Measurements from ENCODE around the gene TOMM70.

TOMM70 gene

GRCh38 chr3:100437721-100438622 lies 37.1 kb upstream of the TOMM70 start:
- no peak overlapping the region for H3K4me3 ChIP-seq (ENCODE audit: low read depth, low read length)
- TF ChIP-seq CTCF (IDR thresholded peaks at IDR 0.05; ENCODE audit: borderline replicate concordance, insufficient read depth, low read depth, low read length), result no peak

GRCh38 chr3:100436951-100437350 lies 36.1 kb upstream of the TOMM70 start:
- TF ChIP-seq CTCF (IDR thresholded peaks at IDR 0.05; ENCODE audit: borderline replicate concordance, insufficient read depth, low read depth, low read length), result no peak
- H3K4me3 ChIP-seq (ENCODE audit: low read depth, low read length), result no peak overlapping the region

GRCh38 chr3:100429187-100429716 lies 28.4 kb upstream of the TOMM70 start:
- TF ChIP-seq CTCF (IDR thresholded peaks at IDR 0.05; ENCODE audit: borderline replicate concordance, insufficient read depth, low read depth, low read length), result no peak
- no peak overlapping the region for H3K4me3 ChIP-seq (ENCODE audit: low read depth, low read length)

- H3K4me3 ChIP-seq (ENCODE audit: low read depth, low read length), result no peak overlapping the region
- TF ChIP-seq CTCF (IDR thresholded peaks at IDR 0.05; ENCODE audit: borderline replicate concordance, insufficient read depth, low read depth, low read length), result no peak
Observed at GRCh38 chr3:100427699-100428098, 26.8 kb upstream of the TOMM70 start.

- H3K4me3 ChIP-seq (ENCODE audit: low read depth, low read length), result no peak overlapping the region
- TF ChIP-seq CTCF (IDR thresholded peaks at IDR 0.05; ENCODE audit: borderline replicate concordance, insufficient read depth, low read depth, low read length), result no peak
Observed at GRCh38 chr3:100426067-100426682, 25.3 kb upstream of the TOMM70 start.

- TF ChIP-seq CTCF (IDR thresholded peaks at IDR 0.05; ENCODE audit: borderline replicate concordance, insufficient read depth, low read depth, low read length), result no peak
- H3K4me3 ChIP-seq (ENCODE audit: low read depth, low read length), result no peak overlapping the region
Observed at GRCh38 chr3:100425316-100425715, 24.4 kb upstream of the TOMM70 start.

Measured in GM12875 (cell line).